CD4-positive, alpha-beta T cell (primary cell): ENCODE data around the gene USO1. TPM values are rescaled to one million over a fixed set of nuclear protein-coding genes. Genes with fewer than 3 reads are reported as not detected.

Experiments
- ATAC-seq: fragments of 200-7000 bp; cut with Tn5 transposase; one replicate; pipeline ENCODE4 v1.10.0; 2022; ENCODE audit warnings: mild to moderate bottlenecking; ENCODE audit not compliant: poor library complexity
- CTCF ChIA-PET: fragments of 350-600 bp; sonication (Branson Sonifier 250); formaldehyde crosslinking; loops from one replicate; lab custom pipeline; 2021; ENCODE audit warnings: antibody characterized with exemption, inconsistent platforms; lab: Charles Lee
- POLR2A ChIA-PET: fragments of 350-600 bp; sonication (Branson Sonifier 250); formaldehyde crosslinking; loops from one replicate; lab custom pipeline; 2021; ENCODE audit warnings: antibody characterized with exemption, inconsistent platforms; lab: Charles Lee
- DNase-seq, 14 experiments: peaks; one replicate each; pipeline ENCODE4 v3.0.0-alpha.2; 2013 to 2020; ENCODE audit warnings: mixed read lengths in 2 of 14
- H3K27ac ChIP-seq, 2 donors: one replicate each; pipeline versions ENCODE4 v1.5.1 to v1.7.0; 2013; ENCODE audit warnings: low read length in 2 of 2, low read depth in 1 of 2, mild to moderate bottlenecking in 1 of 2
- H3K27me3 ChIP-seq, 2 experiments: 1 replicate in 1 of 2; 2 replicates in 1 of 2; pipeline versions ENCODE4 v1.6.1 to v1.7.0; 2013; ENCODE audit warnings: low read length in 2 of 2, control low read depth in 1 of 2, mild to moderate bottlenecking in 1 of 2, moderate library complexity in 1 of 2; ENCODE audit not compliant: insufficient read depth in 2 of 2, control insufficient read depth in 1 of 2
- H3K36me3 ChIP-seq: one replicate; pipeline ENCODE4 v1.6.1; 2013; ENCODE audit warnings: low read length, control low read depth; ENCODE audit not compliant: insufficient read depth
- H3K4me1 ChIP-seq: one replicate; pipeline ENCODE4 v1.6.1; 2013; ENCODE audit warnings: low read length, control low read depth; ENCODE audit not compliant: insufficient read depth
- H3K4me3 ChIP-seq: one replicate; pipeline ENCODE4 v1.5.1; 2013; ENCODE audit warnings: mild to moderate bottlenecking, low read length, moderate library complexity
- H3K9me3 ChIP-seq, 2 experiments: 1 replicate in 1 of 2; 2 replicates in 1 of 2; pipeline versions ENCODE4 v1.6.1 to v1.7.0; 2013; ENCODE audit warnings: low read length in 2 of 2, mild to moderate bottlenecking in 2 of 2, control low read depth in 1 of 2, moderate library complexity in 1 of 2; ENCODE audit not compliant: control insufficient read depth in 1 of 2, insufficient read depth in 1 of 2
- H3K27ac Mint-ChIP-seq: one replicate; pipeline ENCODE4 v1.8.0; 2020; ENCODE audit warnings: mixed read lengths
- H3K27me3 Mint-ChIP-seq: one replicate; pipeline ENCODE4 v1.8.0; 2021; ENCODE audit warnings: mixed read lengths
- H3K36me3 Mint-ChIP-seq: one replicate; pipeline ENCODE4 v1.8.0; 2021; ENCODE audit warnings: low read depth, mixed read lengths
- H3K4me1 Mint-ChIP-seq: one replicate; pipeline ENCODE4 v1.8.0; 2021; ENCODE audit warnings: low read depth, mixed read lengths
- H3K4me3 Mint-ChIP-seq: one replicate; pipeline ENCODE4 v1.8.0; 2020; ENCODE audit warnings: mild to moderate bottlenecking, mixed read lengths
- H3K9me3 Mint-ChIP-seq: one replicate; pipeline ENCODE4 v1.8.0; 2020; ENCODE audit warnings: mixed read lengths
- intact Hi-C, 2 experiments: fragments of 100-400 bp; cut with DNase I in 1 of 2; cut with micrococcal nuclease in 1 of 2; formaldehyde crosslinking; loops; one replicate each; pipeline versions ENCODE4 v1.15.1 to v1.9.0; 2023 to 2025; cut with DNase I, micrococcal nuclease
- total RNA-seq, 174 experiments: library from RNA in 2 of 174; stranded (reverse) in 2 of 174; gene quantifications; one replicate each; pipeline ENCODE4 v1.2.3 and lab custom pipeline; 2021 to 2026
- TF ChIP-seq, protein P1 (sequence below): fragments of 200-600 bp; IDR thresholded peaks from one replicate; pipeline ENCODE4 v1.8.0; 2022; ENCODE audit warnings: antibody characterized with exemption, mild to moderate bottlenecking

Gene USO1
- total RNA-seq, 2 experiments from 2014 or later, result 10.5 to 10.9 TPM

DNA sequence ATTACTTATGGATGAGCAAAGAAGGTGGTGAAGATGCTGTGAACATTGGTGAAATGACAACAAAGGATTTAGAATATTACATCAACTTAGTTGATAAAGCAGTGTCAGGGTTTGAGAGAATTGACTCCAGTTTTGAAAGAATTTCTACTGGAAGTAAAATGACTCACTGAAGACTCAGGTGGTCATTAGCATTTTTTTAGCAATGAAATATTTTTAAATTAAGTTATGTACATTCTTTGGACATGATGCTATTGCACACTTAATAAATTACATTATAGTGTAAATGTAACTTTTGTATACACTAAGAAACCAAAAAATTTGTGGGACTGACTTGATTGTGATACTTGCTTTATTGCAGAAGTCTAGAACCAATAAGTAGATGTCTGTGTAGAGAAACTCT, 56.9 kb downstream of the USO1 start:
- H3K36me3 ChIP-seq, result peaks cover 52% of the 10 kb centered on the region
- Mint-ChIP-seq H3K4me1 (no peaks in the 10 kb centered on the region), H3K4me3 (no peak overlapping the region), H3K36me3 (peaks cover 91% of the 10 kb centered on the region), H3K9me3 (no peaks in the 10 kb centered on the region), H3K27ac (no peak overlapping the region), H3K27me3 (no peaks in the 10 kb centered on the region)
- H3K9me3 ChIP-seq, result no peaks in the 10 kb centered on the region
- H3K27ac ChIP-seq, result no peak overlapping the region
- H3K4me3 ChIP-seq, result no peak overlapping the region
- H3K27me3 ChIP-seq, result no peaks in the 10 kb centered on the region
- TF ChIP-seq, protein P1, sequence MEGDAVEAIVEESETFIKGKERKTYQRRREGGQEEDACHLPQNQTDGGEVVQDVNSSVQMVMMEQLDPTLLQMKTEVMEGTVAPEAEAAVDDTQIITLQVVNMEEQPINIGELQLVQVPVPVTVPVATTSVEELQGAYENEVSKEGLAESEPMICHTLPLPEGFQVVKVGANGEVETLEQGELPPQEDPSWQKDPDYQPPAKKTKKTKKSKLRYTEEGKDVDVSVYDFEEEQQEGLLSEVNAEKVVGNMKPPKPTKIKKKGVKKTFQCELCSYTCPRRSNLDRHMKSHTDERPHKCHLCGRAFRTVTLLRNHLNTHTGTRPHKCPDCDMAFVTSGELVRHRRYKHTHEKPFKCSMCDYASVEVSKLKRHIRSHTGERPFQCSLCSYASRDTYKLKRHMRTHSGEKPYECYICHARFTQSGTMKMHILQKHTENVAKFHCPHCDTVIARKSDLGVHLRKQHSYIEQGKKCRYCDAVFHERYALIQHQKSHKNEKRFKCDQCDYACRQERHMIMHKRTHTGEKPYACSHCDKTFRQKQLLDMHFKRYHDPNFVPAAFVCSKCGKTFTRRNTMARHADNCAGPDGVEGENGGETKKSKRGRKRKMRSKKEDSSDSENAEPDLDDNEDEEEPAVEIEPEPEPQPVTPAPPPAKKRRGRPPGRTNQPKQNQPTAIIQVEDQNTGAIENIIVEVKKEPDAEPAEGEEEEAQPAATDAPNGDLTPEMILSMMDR, result no peak
- ChIA-PET POLR2A (no interaction called here), CTCF (interaction anchor here (0.6 kb wide), 1 partner anchor 1409 kb away, joined by 4 read pairs; no protein-coding TSS in a partner anchor)
- no peaks in the 10 kb centered on the region for H3K4me1 ChIP-seq
- intact Hi-C loops, result no loop called here
- DNase-seq, result no peak
- ATAC-seq, result no peak

DNA sequence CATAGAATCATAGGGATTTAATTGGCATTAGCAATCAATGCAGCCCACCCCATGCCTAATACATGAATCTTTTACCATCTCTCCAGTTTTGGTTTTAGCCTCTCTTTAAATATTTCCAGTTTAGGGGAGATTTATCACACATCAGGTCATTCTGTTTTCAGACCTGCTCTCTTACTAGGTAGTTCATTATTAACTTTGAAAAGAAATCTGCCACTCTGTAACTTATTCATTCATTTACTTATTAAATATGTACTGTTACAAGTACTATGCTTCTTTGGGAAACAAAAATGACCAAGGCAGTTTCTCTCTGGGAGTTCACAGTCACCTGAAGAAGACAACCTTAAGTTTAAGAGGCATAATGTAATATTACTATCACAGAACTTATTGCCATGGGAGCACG, 62.1 kb downstream of the USO1 start:
- Mint-ChIP-seq H3K4me1 (no peaks in the 10 kb centered on the region), H3K36me3 (peaks cover 81% of the 10 kb centered on the region), H3K27ac (no peak overlapping the region), H3K9me3 (no peaks in the 10 kb centered on the region), H3K27me3 (no peaks in the 10 kb centered on the region), H3K4me3 (no peak overlapping the region)
- Histone ChIP-seq H3K4me3 (no peak overlapping the region), H3K9me3 (no peaks in the 10 kb centered on the region), H3K27ac (no peak overlapping the region), H3K27me3 (no peaks in the 10 kb centered on the region), H3K4me1 (no peaks in the 10 kb centered on the region), H3K36me3 (peaks cover 42% of the 10 kb centered on the region)
- CTCF ChIA-PET, result no interaction called here
- TF ChIP-seq, protein P1, result no peak
- intact Hi-C loops, result no loop called here
- ATAC-seq, result no peak
- no peak for DNase-seq
- POLR2A ChIA-PET, result no interaction called here

GRCh38 chr4:75786938-75787337, 62.6 kb downstream of the USO1 start:
- H3K4me1 Mint-ChIP-seq, result no peaks in the 10 kb centered on the region
- ATAC-seq (no peak), DNase-seq (no peak)
- intact Hi-C loops, result no loop called here
- H3K4me3 Mint-ChIP-seq, result no peak overlapping the region
- POLR2A ChIA-PET, result no interaction called here
- Histone ChIP-seq H3K9me3 (no peaks in the 10 kb centered on the region), H3K27me3 (no peaks in the 10 kb centered on the region), H3K4me1 (no peaks in the 10 kb centered on the region), H3K36me3 (peaks cover 39% of the 10 kb centered on the region), H3K4me3 (no peak overlapping the region), H3K27ac (no peak overlapping the region)
- H3K9me3 Mint-ChIP-seq, result no peaks in the 10 kb centered on the region
- CTCF ChIA-PET, result no interaction called here
- TF ChIP-seq, protein P1, result no peak
- H3K27ac Mint-ChIP-seq, result no peak overlapping the region
- no peaks in the 10 kb centered on the region for H3K27me3 Mint-ChIP-seq
- H3K36me3 Mint-ChIP-seq, result peaks cover 78% of the 10 kb centered on the region
